CD4-positive, alpha-beta T cell treated with Interleukin-6 for 4 hours (primary cell): ENCODE data around the gene RFX3.
A peak's percentile ranks its signal among the peaks of the same experiment; 100 is the strongest.

ENCODE experiments used
- DNase-seq: peaks from one replicate; pipeline ENCODE4 v3.0.0-alpha.2; 2020; ENCODE audit warnings: mixed read lengths

The RFX3 gene

DNA sequence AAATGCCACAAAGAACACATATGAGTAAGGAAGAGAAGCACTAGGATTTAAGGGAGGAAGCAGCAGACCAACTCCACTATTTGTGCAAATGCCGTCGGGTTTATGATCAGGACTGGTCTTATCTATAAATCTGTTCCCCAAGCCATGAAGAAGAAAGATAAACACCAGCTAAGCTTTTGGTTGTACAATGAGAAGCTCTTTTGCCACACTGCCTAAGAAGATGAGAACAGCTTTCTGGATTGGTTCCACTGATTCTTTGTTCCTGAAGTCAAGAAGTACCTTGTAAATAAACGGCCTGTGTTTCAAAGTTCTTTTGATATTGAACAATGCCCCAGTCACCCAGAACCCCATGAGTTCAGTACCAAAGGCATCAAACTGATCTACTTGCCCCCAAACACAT lies 93.9 kb downstream of the RFX3 start:
- DNase-seq: no peak

DNA sequence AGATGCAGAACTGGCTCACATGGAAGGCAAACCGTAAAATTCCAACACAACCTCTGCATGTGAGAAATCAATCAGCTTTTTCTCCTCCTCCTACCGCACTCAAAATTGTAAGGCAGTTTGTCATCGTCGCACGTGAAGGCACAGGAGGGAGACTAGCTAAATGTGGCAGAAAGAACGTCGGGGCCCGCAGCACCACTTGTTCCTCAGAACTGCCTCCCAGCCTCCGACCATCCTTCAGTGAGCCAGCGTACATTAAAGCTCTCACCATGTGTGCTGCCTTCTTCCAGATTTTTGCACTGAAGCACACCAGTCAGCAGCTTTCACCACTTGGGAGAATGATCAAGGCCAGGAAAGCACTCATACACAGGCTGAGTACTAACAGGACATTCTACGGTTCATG lies 105.9 kb downstream of the RFX3 start:
- no peak for DNase-seq

DNA sequence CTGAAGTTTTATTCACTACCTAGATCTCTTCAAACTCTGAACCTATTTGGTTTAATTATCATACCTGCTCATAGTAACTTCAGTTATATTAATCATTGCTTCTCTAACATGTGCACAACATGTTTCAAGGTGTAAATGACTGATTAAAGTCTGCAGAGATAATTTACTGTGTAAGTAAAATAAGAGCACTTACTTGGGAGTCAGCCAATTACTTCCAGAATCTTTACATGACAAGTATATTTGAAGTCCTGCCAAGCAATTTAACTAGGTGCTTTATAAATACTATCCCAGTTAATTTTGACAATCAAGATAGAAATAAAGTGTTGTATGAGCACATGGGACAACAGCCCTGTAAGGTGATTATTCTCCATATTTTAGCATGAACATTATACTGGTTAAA lies 109.9 kb downstream of the RFX3 start:
- DNase-seq: no peak

DNA sequence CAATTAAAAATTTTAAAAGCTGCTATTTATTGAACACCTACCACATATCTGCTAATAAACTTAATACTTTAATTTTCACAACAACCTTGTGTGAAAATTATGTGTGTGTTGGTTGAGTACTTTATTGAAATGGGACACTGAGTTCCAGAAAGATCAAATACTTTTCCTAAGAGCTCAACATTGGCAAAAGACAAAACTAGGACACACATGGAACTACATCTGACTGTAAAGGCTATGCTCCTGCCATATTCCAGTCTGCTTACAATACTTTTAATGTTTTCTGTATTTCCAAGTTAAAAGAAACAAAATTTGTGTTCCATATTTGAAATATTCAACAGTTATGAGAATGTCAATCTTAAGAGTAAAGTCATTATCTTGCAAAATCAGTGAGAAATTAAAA lies 111.8 kb downstream of the RFX3 start:
- DNase-seq: no peak

DNA sequence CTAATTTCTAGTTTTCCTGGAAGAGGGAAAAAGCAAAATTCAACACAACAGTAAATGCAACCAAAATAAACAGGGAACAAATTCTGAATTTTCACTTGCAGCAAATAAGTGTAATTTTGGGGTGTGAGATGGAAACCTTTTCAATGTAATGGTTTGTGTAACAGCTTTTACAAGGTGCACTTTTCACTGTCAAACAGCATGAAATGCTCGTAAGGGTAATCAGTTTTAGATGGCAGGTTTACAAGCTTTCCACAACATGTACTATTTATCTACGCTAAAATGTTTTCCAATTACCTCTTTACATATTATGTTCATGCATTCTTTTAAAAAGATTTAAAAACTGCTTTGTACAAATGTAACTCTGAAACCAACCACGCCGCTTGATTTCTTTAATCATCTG lies 115.3 kb downstream of the RFX3 start:
- DNase-seq: no peak

DNA sequence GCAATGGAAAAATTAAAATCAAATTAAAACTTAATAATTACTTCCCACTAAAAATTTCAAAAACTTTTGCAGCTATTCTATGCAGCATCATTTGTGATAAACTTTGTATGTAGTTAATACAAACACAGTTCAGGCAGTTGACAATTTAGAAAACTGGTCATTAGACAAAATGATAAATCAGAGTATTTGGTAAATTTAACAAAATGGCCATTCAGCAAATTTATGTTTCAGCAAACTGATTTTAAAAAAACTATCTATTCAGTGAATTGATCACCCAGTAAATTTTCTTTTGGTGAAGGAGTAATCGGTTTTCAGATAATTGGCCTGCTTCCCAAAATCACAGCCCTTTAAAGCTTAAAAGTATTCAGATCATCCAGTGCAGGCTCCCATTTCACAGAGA lies 116.3 kb downstream of the RFX3 start:
- DNase-seq: no peak

DNA sequence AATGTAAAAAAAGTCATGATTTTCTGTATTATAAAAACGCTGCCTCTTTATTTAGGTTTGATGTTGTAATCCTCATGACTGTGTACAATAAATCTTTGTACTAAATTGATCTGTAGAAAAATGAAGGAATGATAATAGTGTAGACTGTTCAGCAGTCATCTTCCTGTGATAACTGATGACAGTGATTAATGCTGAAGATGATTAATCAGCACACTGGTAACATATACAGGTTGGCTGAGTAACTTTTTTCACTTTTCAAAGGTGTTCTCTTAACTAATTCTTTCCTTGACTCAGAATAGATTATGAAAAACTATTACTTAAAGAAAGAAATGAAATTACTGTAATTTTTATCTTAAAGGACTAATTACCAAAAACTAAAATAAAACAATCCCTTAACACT lies 122.5 kb downstream of the RFX3 start:
- DNase-seq: no peak

DNA sequence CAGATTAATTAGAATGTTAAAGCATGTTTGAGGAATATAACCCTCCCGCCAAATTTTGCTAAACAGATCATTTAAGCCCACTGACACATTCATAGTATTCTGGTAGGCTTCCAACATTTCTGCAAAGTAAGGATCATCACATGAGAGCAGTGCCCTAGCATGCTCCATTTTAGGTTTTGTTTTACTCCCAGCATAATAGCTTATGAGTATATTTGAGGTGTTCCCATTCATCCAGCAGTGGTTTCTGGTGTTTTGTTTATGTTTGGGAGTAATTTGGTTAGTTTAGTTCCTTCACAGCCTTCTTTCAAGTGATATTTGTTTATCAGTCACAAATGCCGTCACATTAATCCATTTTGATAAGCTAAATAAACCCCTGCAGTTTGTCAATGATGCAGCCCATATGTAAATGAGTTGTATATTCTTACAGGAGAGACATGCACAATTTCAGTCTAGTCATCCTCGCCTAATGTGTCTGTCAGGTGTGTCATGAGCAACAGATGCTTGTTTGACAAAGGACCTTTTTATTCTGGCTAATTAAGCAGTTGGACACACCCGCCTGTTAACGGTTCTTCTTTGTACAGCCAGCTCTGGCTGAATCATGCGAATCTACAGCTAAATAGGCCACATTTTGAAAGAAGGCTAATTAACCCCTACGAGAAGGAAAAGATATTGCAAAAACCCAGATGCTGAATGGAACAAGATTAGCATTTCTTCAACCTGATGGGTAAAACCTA lies 124.4 kb downstream of the RFX3 start:
- no peak for DNase-seq

DNA sequence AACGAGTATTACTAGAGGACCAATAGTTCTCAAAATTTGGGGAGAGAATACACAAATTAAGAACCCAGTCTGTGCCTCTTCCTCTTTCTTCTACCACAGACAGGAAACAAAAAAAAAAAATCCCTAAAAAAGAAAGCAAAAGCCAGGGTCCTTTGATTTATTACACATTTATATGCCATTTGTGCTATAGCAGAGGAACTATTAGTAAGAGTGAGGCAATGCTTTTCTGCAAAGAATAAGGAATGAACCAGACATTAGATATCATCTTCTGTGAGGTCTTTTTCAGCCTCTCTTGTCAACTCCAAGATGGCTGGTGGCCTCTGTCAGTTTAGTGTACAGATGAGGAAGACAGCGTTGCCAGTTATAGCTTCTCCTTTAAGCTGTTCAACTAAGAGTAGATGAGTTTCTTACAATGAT lies 127.6 kb downstream of the RFX3 start:
- peak; percentile 25 for DNase-seq

DNA sequence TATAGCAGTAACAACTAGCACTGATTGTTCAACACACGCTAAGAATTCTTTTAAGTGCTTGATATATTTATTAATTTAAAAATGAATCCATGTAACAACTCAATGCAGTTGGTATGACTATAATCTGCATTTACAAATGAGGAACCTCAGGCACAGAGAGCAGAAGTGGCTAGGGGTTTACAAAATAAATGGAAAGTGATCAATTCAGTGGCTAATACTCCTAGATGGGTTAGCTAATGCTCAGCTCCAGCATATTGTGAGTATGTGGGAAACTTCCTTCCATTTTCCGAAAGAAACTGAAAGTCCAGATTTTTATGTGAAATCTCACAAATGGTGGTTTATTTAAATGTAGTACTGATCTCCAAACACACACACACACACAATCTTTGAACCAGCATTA lies 128.0 kb downstream of the RFX3 start:
- DNase-seq: no peak

DNA sequence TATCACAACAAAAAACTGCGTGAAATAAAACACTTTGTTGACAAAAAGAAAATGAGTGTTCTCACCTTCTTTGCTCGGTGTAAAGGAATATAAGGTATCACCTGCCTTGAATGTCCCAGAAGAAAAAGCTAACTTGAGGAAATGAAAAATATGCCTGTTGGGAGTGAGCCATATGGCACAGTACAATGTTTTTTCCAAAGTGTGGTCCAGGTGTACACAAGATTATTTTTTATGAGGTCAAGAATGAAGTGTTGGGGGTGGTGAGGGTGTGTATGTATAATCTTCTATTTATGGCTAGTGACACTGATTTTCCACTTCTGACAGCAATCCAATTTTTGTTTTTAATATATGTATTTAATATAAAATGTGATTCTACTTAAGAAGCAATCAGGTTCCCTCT lies 134.4 kb downstream of the RFX3 start:
- no peak for DNase-seq

DNA sequence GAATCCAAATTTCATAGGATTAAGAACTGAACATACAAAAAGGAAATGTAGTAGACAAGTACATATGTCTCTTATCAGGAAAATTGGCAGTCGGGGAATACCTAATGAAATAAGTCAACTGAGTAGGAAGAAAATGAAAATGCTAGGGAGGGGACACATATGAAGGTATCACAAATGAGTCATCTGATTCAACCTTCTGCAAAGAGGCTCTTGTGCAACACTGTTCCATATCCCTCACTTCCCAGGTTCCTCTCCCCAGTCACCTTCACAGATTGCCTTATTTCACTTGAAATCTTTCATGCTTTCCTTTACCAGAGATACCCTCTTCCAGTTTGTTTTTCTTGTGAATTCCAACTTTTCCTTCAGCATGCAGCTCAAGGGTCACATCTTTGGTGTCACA lies 139.0 kb downstream of the RFX3 start:
- DNase-seq: no peak

DNA sequence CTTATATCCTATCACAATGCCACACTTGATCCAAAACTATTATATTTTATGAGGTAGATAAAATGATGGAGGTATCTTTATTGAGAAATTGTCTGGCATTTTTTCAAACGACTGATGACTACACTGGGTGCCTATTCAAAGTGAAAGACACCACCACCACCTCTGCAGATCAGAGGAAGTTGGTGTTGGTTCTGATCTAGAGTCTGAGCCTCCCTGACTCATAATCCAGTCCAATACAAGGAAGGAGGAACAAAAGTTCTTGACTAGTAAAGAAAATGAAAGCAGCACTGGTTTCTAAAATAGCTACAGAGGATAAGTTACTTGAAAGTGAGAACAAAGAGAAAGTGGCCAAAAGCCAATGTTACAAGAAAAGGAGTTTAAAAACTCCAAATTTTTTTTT lies 139.9 kb downstream of the RFX3 start:
- peak; percentile 35 for DNase-seq

DNA sequence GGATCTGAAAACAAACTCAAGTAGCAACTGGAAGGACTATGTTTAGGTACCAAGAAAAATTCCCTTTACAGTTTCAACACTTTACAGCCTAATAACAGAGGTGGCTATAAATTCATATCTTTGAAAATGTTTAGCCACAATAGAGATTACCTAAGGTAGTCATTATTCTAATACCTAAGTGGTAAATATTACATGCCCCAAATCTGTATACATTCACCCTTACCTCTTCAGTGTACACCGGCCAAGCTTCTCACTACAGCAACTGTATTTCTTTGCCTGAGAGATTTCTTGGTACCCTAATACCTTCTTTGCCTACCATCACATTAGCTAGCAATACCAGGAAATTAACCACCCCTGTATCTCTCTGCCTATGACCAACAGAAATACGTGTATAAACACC lies 154.0 kb downstream of the RFX3 start:
- DNase-seq: no peak

DNA sequence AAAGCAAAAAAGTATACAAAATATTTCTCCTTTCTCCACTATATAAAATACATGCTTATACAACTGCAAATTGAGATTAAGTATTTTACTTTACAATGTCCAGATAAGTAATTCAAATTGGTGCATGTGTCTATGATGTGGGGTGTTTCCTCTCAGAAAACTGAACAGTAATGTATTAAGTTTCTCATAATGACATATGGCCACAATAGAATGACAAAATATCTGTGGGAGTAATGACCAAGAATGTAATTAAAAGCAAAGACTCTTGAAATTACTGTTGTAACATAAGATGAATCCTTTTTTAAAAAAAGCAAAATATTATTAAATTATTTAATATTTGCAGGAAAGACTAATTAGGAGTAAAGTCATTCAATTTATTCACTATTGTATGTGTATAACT lies 155.1 kb downstream of the RFX3 start:
- DNase-seq: no peak

DNA sequence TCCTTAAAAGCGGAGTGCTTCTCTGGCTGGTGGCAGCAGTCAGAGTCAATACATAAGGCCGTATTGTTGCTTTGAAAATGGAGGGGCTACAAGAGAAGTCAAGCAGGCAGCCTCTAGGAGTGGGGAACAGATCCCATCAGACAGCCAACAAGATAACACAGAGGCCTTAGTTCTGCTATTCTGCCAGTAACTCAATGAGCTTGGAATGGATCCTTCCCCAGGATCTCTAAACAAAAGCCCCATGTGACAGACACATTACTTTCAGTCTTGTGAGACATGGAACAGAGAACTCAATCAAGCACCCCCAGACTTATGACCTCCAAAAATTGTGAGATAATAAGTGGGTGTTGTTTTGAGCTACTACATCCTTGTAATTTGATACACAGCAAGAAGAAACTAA lies 158.6 kb downstream of the RFX3 start:
- no peak for DNase-seq

DNA sequence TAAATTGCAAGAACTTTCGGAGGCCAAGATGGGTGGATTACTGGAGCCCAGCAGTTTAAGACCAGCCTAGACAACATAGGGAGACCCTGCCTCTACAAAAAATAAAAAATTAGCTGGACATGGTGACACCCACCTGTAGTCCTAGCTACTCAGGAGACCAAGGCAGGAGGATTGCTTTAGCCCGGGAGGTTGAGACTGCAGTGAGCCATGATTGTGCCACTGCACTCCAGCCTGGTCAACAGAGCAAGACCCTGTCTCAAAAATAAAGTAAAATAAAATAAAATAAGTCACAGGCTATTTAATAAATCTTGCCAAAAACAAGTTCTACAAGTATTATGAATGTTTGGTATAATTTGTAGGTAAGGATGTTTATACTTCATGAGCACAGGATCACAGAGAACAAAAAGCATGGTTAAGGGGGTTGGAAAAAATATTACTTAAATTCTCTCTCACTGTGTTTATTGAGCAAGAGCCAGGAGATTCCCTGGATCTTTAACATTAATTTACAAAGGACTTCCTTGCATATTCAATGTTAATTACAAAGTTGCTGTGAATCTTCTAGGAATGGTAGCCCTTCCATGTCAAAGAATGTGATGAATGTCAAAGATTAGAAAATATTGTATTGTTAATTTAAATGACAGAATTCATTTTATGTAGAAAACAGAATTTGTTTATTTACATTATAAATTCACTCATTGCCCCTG lies 164.0 kb downstream of the RFX3 start:
- DNase-seq: no peak

DNA sequence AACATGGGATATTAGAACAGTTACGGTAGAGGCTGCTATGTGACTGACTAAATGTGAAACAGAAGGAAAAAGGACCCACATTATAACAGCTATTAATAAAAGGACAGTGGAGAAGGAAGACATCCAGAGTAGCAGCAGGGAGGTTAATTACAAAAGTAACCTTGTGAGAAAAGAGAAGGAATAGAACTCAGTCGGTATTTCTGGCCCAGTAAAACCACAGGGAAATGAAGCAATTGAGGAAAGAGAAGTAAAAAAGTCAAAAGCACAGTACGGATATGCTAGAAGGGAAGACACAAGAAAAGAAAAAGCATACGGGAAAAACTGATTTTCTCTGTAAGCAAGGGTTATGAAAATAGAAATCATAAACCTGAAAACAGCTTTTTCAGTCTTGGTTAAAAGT lies 164.7 kb downstream of the RFX3 start:
- DNase-seq: no peak

DNA sequence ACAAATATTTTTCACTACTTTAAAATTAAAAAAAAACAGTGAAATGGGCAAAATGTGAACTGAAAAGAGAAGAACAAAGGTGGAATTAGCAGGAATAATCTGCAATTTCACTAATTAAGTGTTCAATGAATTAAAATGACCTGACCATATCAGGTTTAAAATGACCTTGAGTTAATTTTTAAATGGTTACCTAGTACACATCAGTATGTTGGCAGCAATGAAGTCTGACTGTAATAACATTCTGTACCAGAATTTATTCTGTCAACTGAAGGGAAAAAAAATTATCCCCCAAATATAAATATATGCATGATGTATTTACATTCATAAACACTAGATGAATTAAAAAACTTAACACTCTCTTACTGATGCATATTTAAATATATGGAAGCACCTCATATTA lies 165.6 kb downstream of the RFX3 start:
- DNase-seq: no peak

DNA sequence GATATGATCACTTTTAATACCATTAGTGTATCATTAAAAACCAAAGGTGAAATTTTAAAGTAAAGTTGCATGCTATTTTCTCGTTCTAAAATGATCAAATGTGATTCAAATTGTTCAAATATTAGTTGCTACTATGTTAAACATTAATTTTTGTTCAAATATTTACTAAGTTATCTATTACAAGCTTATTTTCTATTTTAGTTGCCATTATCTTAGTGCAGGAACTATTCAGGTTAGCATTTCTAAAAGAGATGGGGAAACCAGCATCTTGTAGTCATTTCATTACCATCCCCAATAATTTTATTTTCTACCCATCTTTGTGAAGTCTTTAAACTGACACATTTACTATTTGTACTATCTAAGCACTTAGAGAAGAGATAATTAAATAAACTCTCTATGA lies 166.0 kb downstream of the RFX3 start:
- no peak for DNase-seq

DNA sequence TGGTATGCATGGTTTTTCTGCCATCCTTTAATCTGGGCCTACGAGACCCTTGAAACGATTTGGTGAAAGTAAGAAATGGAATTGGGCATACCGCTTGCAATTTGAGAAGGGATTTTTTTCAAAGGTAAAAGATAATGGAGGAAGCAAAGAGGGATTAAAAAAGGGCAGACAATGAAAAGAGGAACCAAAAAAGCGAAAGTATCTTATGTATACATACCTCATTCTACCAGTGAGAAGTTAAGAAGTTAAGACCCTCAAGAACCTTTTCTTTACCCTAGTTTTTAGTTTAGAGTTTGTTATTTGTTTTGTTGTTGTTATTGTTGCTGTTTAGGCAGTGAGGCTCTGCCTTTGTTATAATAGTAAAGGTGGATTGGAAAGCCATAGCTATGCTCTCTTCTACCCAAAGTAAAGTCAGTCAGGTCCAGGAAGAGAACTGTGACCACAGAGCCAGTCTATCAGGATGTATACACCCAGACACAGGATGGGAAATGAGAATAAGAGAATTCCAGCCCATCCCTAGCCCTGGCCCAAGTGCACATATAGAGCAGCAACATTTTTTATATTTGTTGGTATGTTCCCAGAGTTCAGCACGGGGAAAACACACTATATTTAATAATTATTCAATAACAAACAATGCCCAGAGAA lies 166.6 kb downstream of the RFX3 start:
- DNase-seq: no peak

DNA sequence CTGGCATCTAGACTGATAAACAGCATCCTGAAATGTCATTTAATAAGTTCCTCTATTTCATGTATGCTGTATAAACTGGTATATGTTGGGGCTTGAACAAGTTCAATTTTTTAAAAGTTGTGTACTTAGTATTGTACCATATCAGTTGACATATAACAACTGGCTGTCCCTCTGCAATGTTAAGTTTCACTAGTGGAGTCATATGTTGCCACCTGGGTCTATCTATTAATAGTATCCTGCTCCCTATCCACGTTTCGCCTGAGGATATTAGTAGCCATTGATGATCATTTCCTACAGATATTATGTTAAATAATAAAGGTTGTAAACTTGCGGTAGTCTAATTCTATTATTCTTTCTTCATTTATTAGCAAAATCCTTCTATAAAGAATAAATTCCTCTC lies 177.6 kb downstream of the RFX3 start:
- no peak for DNase-seq

DNA sequence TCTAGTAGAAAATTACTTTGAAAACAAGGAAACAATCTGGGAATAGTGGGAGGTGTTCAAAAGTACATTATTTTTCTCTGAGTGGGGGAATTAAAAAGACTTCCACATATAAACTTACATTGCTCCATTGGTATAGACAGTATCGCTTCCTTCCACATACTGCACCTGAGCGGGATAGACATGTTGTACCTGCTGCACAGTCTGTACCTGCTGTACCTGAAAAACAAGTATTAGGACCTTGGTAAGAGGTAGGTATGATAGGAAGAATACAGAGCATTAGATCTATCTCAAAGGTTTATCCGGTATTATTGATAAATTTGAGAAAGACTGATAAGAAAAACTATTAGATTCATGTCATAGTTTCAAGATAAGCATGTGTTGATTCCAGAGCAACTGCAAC lies 179.3 kb downstream of the RFX3 start:
- DNase-seq: no peak

DNA sequence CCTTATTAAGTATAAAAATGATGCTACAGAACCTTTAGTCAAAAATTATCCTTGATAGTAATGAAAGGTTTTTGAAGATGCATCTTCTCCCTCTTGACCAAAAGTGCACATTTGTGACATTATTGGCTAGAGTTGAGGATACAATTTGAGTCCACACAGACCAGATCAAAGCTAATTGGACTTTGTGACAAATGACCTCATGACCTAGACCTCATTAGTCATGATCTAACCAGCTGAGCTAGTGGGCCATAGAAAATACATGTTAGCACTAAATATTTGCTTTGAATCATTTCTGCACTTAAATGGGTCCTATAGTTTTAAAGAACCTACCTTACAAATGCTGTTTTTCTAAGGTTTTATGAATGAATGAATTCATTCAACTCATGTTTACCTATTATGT lies 182.1 kb downstream of the RFX3 start:
- no peak for DNase-seq
